Measurements from ENCODE around the gene UBXN6.
A peak's percentile ranks its signal among the peaks of the same experiment; 100 is the strongest.

The UBXN6 gene

GRCh38 chr19:4471403-4472173 lies 14.0 kb upstream of the UBXN6 start:
- peak; percentile 91 for FAIRE-seq
- no peak for TF ChIP-seq CTCF (IDR thresholded peaks at IDR 0.05; ENCODE audit: insufficient read depth, missing control alignments)
- DNase-seq (ENCODE audit: insufficient read length, low spot score): peak; percentile 74

- DNase-seq (ENCODE audit: insufficient read length, low spot score) (no peak), FAIRE-seq (no peak)
- TF ChIP-seq CTCF (IDR thresholded peaks at IDR 0.05; ENCODE audit: insufficient read depth, missing control alignments): no peak
Observed at GRCh38 chr19:4467835-4468234, 10.2 kb upstream of the UBXN6 start.

GRCh38 chr19:4464815-4465581 lies 7.4 kb upstream of the UBXN6 start:
- FAIRE-seq (no peak), DNase-seq (ENCODE audit: insufficient read length, low spot score) (no peak)
- no peak for TF ChIP-seq CTCF (IDR thresholded peaks at IDR 0.05; ENCODE audit: insufficient read depth, missing control alignments)

GRCh38 chr19:4456843-4457653 lies 546 bp downstream of the UBXN6 start:
- DNase-seq (ENCODE audit: insufficient read length, low spot score) (peak; percentile 76), FAIRE-seq (no peak)
- TF ChIP-seq CTCF (IDR thresholded peaks at IDR 0.05; ENCODE audit: insufficient read depth, missing control alignments): no peak

- FAIRE-seq (no peak), DNase-seq (ENCODE audit: insufficient read length, low spot score) (peak; percentile 91)
Observed at GRCh38 chr19:4456476-4456842, 1.1 kb downstream of the UBXN6 start.

More at GRCh38 chr19:4456476-4456842, 1.1 kb downstream of the UBXN6 start:
- TF ChIP-seq CTCF (IDR thresholded peaks at IDR 0.05; ENCODE audit: insufficient read depth, missing control alignments): no peak

Data from D721Med (cell line).